ENCODE results near the gene CMTM3.
A peak's percentile ranks its signal among the peaks of the same experiment; 100 is the strongest.
"Not testable (repeated sequence)": the region's sequence is repeated elsewhere in the genome, so short reads cannot be mapped to it uniquely, and the experiment has no call there.

The CMTM3 gene

DNA sequence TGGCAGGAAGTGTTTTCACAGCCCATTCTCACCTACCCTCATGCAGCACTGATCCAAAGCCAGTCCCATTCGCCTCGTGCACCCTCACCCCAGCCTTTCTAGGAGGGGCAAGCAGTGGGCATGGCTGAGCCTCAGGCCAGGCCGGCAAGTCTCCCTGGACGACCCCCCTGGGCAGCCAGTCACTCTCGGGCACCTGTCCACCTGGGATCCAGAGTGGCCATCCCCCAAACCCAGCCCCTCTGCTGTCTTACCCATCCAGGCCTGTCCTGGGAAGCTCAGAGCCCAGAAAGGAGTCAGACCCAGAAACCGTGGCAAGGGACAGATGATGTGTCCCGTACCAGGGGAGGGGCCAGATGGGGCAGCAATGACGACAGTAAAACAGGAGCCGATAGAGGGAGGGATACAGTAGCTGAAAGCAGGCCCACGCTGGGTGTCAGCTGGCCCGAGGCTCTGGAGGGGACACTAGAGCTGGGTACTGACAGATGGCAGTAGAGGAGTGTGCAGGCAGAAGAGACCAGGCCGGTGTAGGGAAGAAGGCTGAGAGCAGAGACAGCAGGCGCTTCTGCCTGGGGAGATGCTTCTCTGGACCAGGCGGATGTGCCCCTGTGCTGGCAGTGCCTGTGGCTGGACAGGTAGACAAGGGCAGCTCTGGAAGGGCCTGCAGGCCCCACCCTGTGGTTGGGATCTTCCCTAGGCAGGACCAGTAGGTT lies 5.8 kb downstream of the CMTM3 start:
- DNase-seq (ENCODE audit: low read depth), result no peak

GRCh38 chr16:66611911-66612310 lies 7.4 kb downstream of the CMTM3 start:
- not testable (repeated sequence) for DNase-seq (ENCODE audit: low read depth)

DNA sequence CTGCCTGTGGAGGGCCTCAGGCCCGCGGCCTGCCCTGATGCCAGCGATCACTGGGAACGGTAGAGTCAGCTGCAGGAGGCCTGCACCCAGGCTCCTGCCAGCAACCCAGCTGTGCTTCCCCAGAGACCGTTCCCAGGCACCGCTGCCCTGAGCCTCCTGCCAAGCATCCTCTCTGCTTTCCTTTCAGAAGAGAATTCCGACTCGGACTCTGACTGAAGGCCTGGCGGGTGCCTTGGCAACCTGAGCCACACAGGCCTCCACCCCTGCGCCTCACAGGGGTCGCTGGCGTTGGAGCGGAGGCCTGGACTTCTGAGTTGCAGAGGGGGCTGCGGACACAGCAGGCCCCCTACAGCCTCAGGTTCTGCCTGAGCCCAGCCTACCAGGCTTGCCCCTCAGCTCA lies 7.9 kb downstream of the CMTM3 start:
- DNase-seq (ENCODE audit: low read depth), result no peak

DNA sequence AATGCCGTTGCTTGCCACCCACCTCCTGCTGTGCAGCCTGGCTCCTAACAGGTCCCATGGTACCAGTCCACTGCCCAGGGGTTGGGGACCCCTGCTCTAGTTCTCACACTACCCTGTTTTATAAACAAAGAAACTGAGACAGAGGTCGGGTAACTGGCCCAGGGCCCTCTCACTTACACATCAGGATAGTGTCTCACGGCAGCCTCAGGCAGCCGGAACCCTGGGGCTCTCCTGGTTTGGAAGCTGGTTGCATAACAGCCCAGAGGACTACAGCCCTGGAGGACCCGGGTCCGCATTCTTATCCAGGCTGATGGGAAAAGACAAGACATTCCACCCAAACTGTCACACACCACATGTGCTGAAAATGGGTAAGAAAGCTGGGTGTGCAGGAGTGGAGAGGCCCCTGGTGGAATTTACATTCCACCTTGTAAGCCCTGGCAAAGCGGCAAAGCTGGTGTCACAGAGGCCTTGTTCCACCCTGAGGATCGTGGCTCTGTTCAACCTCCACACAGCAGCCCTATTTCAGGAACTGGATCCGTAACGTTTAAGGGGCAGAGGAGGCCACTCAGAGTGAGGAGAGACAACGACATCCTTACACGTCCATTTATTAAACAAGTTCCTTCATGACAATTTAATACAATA lies 9.8 kb downstream of the CMTM3 start:
- DNase-seq (ENCODE audit: low read depth), result no peak

- DNase-seq (ENCODE audit: low read depth), result no peak
Observed at GRCh38 chr16:66616169-66616568, 11.7 kb downstream of the CMTM3 start.

DNA sequence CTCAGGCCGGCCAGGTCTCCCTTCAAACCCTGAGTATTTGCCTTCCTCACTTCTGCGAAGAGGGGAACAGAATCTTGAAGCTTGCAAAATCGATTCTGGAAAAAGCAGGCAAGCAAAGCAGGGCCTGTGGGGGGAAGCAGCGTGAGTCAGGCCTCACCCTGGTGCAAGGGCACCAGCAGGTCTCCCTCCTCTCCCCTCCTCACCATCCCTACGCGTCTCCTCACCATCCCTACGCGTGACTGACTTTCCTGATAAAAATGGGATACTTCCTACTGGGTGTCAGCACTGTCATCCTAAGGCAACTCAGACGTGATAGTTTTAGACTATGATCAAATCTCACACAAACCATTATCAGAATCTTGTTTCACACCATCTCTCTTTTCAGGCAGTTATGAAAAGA lies 12.1 kb downstream of the CMTM3 start:
- no peak for DNase-seq (ENCODE audit: low read depth)

- no peak for DNase-seq (ENCODE audit: low read depth)
Observed at GRCh38 chr16:66617010-66617434, 12.5 kb downstream of the CMTM3 start.

- DNase-seq (ENCODE audit: low read depth), result no peak
Observed at GRCh38 chr16:66617728-66618127, 13.2 kb downstream of the CMTM3 start.

DNA sequence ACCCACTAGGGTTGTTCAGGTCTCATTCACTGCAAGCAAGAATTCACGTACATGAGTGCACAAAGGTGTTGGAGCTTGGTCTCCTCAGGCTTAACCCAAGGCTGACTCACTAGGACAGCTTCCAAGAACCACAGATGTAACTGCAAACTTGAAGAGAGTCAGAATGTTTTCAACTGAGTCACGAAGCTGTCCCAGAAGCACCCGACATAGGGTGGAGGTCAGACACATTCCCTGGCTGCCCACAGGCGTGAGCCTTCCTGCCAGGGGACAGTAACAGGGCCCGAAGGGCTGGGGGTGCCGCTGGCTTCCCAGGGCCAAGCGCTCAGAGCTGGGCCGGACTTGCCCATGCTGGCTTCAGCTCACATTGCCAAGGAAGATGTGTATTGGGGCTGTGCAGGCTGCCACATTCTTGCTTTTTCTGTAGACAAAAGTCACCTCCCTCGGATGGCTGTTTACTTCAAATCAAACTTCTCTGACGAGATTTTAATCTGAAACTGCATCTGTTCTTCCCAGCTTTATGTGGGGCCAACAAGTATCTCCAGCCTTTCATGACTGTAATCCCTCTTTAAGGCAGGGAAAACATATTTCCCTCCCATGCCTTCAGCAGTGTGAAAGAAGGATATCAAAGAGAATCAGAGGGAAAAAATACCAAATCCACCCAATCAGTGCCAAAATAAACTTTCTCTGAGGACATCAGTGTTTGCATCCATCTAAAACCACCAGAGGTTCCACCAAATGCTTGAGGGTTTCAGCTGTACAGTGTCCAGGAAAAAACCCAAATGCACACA lies 14.3 kb downstream of the CMTM3 start:
- DNase-seq (ENCODE audit: low read depth), result peak; percentile 94

DNA sequence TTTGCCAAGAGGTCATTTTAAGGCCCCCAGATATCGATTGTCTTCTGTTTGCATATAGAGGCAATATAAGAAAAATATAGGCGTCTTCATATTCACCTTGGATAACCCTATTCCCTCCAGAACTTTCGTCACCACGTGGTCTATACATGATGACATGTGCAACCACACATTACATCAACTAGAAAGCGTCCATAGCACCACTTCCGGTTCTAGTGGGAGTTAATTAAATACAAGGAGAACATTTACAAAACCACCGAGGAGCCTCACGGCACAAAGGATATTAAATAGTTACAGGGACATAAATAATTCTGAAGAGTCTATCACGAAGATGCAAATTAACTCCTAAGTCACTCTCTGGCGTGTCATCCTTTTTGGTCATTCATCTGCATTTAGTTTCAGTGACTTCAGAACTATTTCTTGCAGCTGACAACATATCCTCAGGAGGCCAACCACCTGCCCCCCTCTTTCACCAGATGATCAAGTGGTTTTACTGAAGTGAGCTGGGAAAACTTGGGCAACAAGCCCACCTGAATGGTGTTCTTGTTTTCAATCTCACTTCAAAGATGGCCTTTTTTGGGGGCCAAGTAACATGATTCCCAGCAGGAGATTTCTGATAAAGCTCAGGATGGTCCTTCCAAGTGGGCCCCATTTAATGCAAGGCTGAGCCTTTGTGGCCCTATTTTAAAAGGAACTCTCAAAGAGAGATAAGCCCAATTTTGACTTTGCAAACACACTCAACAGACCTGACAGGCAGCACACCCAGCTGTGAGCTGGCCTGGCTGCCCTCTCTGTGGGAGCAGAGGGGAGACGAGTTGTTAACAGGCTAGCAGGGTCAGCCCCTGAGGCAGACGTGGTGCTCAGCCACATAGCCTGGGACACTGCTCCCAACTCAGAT lies 15.3 kb downstream of the CMTM3 start:
- no peak for DNase-seq (ENCODE audit: low read depth)

- no peak for DNase-seq (ENCODE audit: low read depth)
Observed at GRCh38 chr16:66620429-66620795, 15.9 kb downstream of the CMTM3 start.

GRCh38 chr16:66621973-66622372 lies 17.5 kb downstream of the CMTM3 start:
- no peak for DNase-seq (ENCODE audit: low read depth)

DNA sequence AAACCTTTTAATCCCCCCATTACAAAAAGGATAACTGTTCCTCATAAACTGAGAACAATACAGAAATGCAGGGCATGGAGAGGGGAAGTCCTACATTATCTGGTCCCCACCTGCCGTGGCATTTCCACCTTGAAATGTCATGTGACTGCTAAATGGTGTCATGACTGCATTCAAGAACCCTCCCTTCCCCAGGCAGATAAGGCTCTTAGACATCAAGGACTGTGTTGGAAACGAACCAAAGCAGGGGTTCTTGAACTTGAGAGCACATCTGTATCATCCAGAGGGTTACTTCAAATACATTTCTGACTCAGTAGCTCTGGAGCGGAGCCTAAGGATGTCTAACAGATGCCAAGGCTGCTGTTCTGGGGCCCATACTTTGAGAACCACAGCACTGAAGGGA lies 18.4 kb downstream of the CMTM3 start:
- DNase-seq (ENCODE audit: low read depth), result no peak

- DNase-seq (ENCODE audit: low read depth), result no peak
Observed at GRCh38 chr16:66623755-66624154, 19.3 kb downstream of the CMTM3 start.

DNA sequence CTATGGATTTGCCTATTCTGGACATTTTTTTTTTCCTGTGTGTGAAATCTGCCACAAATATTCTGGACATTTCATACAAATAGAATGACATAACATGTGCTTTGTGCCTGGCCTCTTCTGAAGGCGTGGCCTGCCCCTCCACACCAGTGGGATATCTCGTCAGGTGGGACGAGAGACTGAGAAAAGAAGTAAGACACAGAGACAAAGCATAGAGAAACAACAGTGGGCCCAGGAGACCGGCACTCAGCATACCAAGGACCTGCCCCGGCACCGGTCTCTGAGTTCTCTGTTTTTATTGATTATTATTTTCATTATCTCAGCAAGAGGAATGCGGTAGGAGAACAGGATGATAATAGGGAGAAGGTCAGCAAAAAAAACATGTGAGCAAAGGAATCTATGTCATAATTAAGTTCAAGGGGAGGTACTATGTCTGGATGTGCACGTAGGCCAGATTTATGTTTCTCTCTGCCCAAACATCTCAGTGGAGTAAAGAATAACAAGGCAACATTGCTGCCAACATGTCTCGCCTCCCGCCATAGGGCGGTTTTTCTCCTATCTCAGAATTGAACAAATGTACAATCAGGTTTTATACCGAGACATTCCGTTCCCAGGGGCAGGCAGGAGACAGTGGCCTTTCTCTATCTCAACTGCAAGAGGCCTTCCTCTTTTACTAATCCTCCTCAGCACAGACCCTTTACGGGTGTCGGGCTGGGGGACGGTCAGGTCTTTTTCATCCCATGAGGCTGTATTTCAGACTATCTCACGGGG lies 23.3 kb downstream of the CMTM3 start:
- DNase-seq (ENCODE audit: low read depth), result not testable (repeated sequence)

- DNase-seq (ENCODE audit: low read depth), result no peak
Observed at GRCh38 chr16:66629856-66630255, 25.4 kb downstream of the CMTM3 start.

- DNase-seq (ENCODE audit: low read depth), result not testable (repeated sequence)
Observed at GRCh38 chr16:66630561-66631260, 26.2 kb downstream of the CMTM3 start.

- DNase-seq (ENCODE audit: low read depth), result not testable (repeated sequence)
Observed at GRCh38 chr16:66631558-66631957, 27.1 kb downstream of the CMTM3 start.

GRCh38 chr16:66634527-66635196 lies 30.2 kb downstream of the CMTM3 start:
- DNase-seq (ENCODE audit: low read depth), result no peak

DNA sequence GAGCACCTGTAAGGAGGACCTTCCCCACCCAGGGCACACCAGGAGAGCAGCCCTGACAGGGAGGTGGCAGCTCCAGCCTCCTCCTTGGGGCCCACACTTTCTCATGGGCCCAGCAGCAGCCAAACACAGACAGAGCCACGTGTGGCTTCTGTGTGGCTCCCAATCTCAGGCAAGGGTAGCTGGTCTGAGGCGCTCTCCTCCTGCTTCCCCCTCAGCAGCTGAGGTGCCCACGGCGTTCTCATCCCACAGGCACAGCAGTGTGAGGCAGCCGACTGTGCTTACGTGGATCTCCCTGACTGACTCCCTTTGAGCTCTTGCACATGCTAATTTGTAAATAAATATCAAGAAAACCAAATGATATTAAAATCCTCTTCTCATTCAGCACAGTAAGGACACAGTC lies 30.9 kb downstream of the CMTM3 start:
- no peak for DNase-seq (ENCODE audit: low read depth)

Data from HS-27A (cell line).